ENCODE data around the gene AKNA. TPM values are rescaled to one million over a fixed set of nuclear protein-coding genes. Genes with fewer than 3 reads are reported as not detected.
"Not testable (repeated sequence)": the region's sequence is repeated elsewhere in the genome, so short reads cannot be mapped to it uniquely, and the experiment has no call there.

The AKNA gene
- total RNA-seq, 1 experiment from 2014 or later = 3.9 TPM

GRCh38 chr9:114334490-114334889 lies 53.3 kb downstream of the AKNA start:
- Mint-ChIP-seq H3K4me1 (ENCODE audit: low read depth, unreplicated experiment) (no peaks in the 10 kb centered on the region), H3K27me3 (ENCODE audit: unreplicated experiment) (no peaks in the 10 kb centered on the region), H3K27ac (ENCODE audit: unreplicated experiment) (no peak overlapping the region), H3K4me3 (ENCODE audit: low read depth, unreplicated experiment) (no peak overlapping the region), H3K36me3 (ENCODE audit: insufficient read depth, unreplicated experiment) (no peaks in the 10 kb centered on the region), H3K9me3 (ENCODE audit: low read depth, unreplicated experiment) (no peaks in the 10 kb centered on the region)
- intact Hi-C loops (cut with micrococcal nuclease; ENCODE audit: unreplicated experiment) = no loop called here
- CTCF ChIA-PET = no interaction called here
- TF ChIP-seq, protein P1, sequence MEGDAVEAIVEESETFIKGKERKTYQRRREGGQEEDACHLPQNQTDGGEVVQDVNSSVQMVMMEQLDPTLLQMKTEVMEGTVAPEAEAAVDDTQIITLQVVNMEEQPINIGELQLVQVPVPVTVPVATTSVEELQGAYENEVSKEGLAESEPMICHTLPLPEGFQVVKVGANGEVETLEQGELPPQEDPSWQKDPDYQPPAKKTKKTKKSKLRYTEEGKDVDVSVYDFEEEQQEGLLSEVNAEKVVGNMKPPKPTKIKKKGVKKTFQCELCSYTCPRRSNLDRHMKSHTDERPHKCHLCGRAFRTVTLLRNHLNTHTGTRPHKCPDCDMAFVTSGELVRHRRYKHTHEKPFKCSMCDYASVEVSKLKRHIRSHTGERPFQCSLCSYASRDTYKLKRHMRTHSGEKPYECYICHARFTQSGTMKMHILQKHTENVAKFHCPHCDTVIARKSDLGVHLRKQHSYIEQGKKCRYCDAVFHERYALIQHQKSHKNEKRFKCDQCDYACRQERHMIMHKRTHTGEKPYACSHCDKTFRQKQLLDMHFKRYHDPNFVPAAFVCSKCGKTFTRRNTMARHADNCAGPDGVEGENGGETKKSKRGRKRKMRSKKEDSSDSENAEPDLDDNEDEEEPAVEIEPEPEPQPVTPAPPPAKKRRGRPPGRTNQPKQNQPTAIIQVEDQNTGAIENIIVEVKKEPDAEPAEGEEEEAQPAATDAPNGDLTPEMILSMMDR (IDR thresholded peaks at IDR 0.05; ENCODE audit: unreplicated experiment) = no peak
- no peak for DNase-seq
- no TSS peak for BruUV-seq (replicated peaks)

GRCh38 chr9:114333718-114334117 lies 54.1 kb downstream of the AKNA start:
- H3K27me3 Mint-ChIP-seq (ENCODE audit: unreplicated experiment); DNase-seq; BruUV-seq (replicated peaks); H3K4me1 Mint-ChIP-seq (ENCODE audit: low read depth, unreplicated experiment); H3K36me3 Mint-ChIP-seq (ENCODE audit: insufficient read depth, unreplicated experiment); CTCF ChIA-PET; H3K27ac Mint-ChIP-seq (ENCODE audit: unreplicated experiment); H3K4me3 Mint-ChIP-seq (ENCODE audit: low read depth, unreplicated experiment); intact Hi-C loops (cut with micrococcal nuclease; ENCODE audit: unreplicated experiment); H3K9me3 Mint-ChIP-seq (ENCODE audit: low read depth, unreplicated experiment): not testable (repeated sequence)

GRCh38 chr9:114332474-114333040 lies 55.2 kb downstream of the AKNA start:
- H3K4me3 Mint-ChIP-seq (ENCODE audit: low read depth, unreplicated experiment); H3K4me1 Mint-ChIP-seq (ENCODE audit: low read depth, unreplicated experiment); H3K36me3 Mint-ChIP-seq (ENCODE audit: insufficient read depth, unreplicated experiment); CTCF ChIA-PET; intact Hi-C loops (cut with micrococcal nuclease; ENCODE audit: unreplicated experiment); H3K9me3 Mint-ChIP-seq (ENCODE audit: low read depth, unreplicated experiment); H3K27ac Mint-ChIP-seq (ENCODE audit: unreplicated experiment); BruUV-seq (replicated peaks); H3K27me3 Mint-ChIP-seq (ENCODE audit: unreplicated experiment); DNase-seq: not testable (repeated sequence)

- H3K9me3 Mint-ChIP-seq (ENCODE audit: low read depth, unreplicated experiment); H3K4me1 Mint-ChIP-seq (ENCODE audit: low read depth, unreplicated experiment); DNase-seq; intact Hi-C loops (cut with micrococcal nuclease; ENCODE audit: unreplicated experiment); H3K36me3 Mint-ChIP-seq (ENCODE audit: insufficient read depth, unreplicated experiment); H3K27me3 Mint-ChIP-seq (ENCODE audit: unreplicated experiment); H3K4me3 Mint-ChIP-seq (ENCODE audit: low read depth, unreplicated experiment); H3K27ac Mint-ChIP-seq (ENCODE audit: unreplicated experiment); CTCF ChIA-PET; BruUV-seq (replicated peaks): not testable (repeated sequence)
Observed at GRCh38 chr9:114331229-114332195, 56.3 kb downstream of the AKNA start.

- Mint-ChIP-seq H3K9me3 (ENCODE audit: low read depth, unreplicated experiment) (no peaks in the 10 kb centered on the region), H3K27me3 (ENCODE audit: unreplicated experiment) (no peaks in the 10 kb centered on the region), H3K4me1 (ENCODE audit: low read depth, unreplicated experiment) (no peaks in the 10 kb centered on the region), H3K27ac (ENCODE audit: unreplicated experiment) (no peak overlapping the region), H3K4me3 (ENCODE audit: low read depth, unreplicated experiment) (no peak overlapping the region), H3K36me3 (ENCODE audit: insufficient read depth, unreplicated experiment) (no peaks in the 10 kb centered on the region)
- DNase-seq = no peak
- no TSS peak for BruUV-seq (replicated peaks)
- intact Hi-C loops (cut with micrococcal nuclease; ENCODE audit: unreplicated experiment) = no loop called here
- TF ChIP-seq, protein P1 (IDR thresholded peaks at IDR 0.05; ENCODE audit: unreplicated experiment) = no peak
- CTCF ChIA-PET = no interaction called here
Observed at GRCh38 chr9:114330636-114331035, 57.1 kb downstream of the AKNA start.

GRCh38 chr9:114329625-114330022 lies 58.2 kb downstream of the AKNA start, which contains the start of gene ORM2:
Gene ORM2 (plus strand): TSS chr9:114329869. CDS start chr9:114329905, 36 bp downstream.
- BruUV-seq (replicated peaks); H3K36me3 Mint-ChIP-seq (ENCODE audit: insufficient read depth, unreplicated experiment): not testable (repeated sequence)

GRCh38 chr9:114328937-114329624 lies 58.7 kb downstream of the AKNA start:
- H3K27ac Mint-ChIP-seq (ENCODE audit: unreplicated experiment); H3K27me3 Mint-ChIP-seq (ENCODE audit: unreplicated experiment); BruUV-seq (replicated peaks); H3K4me1 Mint-ChIP-seq (ENCODE audit: low read depth, unreplicated experiment); intact Hi-C loops (cut with micrococcal nuclease; ENCODE audit: unreplicated experiment); H3K9me3 Mint-ChIP-seq (ENCODE audit: low read depth, unreplicated experiment); H3K4me3 Mint-ChIP-seq (ENCODE audit: low read depth, unreplicated experiment); DNase-seq; H3K36me3 Mint-ChIP-seq (ENCODE audit: insufficient read depth, unreplicated experiment): not testable (repeated sequence)
- CTCF ChIA-PET = interaction anchor here (0.6 kb wide), 1 partner anchor 18 kb away, joined by 3 read pairs; no protein-coding TSS in a partner anchor

More at GRCh38 chr9:114329625-114330022, 58.2 kb downstream of the AKNA start, which contains the start of gene ORM2:
- intact Hi-C loops (cut with micrococcal nuclease; ENCODE audit: unreplicated experiment); H3K4me3 Mint-ChIP-seq (ENCODE audit: low read depth, unreplicated experiment); DNase-seq; H3K27ac Mint-ChIP-seq (ENCODE audit: unreplicated experiment); CTCF ChIA-PET; H3K4me1 Mint-ChIP-seq (ENCODE audit: low read depth, unreplicated experiment); H3K27me3 Mint-ChIP-seq (ENCODE audit: unreplicated experiment); H3K9me3 Mint-ChIP-seq (ENCODE audit: low read depth, unreplicated experiment): not testable (repeated sequence)

- not testable (repeated sequence) for H3K27ac Mint-ChIP-seq (ENCODE audit: unreplicated experiment); BruUV-seq (replicated peaks)
Observed at GRCh38 chr9:114328357-114328820, 59.4 kb downstream of the AKNA start.

More at GRCh38 chr9:114328357-114328820, 59.4 kb downstream of the AKNA start:
- DNase-seq; H3K9me3 Mint-ChIP-seq (ENCODE audit: low read depth, unreplicated experiment); H3K27me3 Mint-ChIP-seq (ENCODE audit: unreplicated experiment); H3K4me1 Mint-ChIP-seq (ENCODE audit: low read depth, unreplicated experiment); intact Hi-C loops (cut with micrococcal nuclease; ENCODE audit: unreplicated experiment); H3K4me3 Mint-ChIP-seq (ENCODE audit: low read depth, unreplicated experiment); H3K36me3 Mint-ChIP-seq (ENCODE audit: insufficient read depth, unreplicated experiment): not testable (repeated sequence)
- CTCF ChIA-PET = interaction anchor here (0.6 kb wide), 1 partner anchor 18 kb away, joined by 3 read pairs; no protein-coding TSS in a partner anchor

Data from Calu3 (cell line).